Omental fat pad (tissue), 4 donors: ENCODE measurements around the gene GAMT. TPM values are rescaled to one million over a fixed set of nuclear protein-coding genes. Genes with fewer than 3 reads are reported as not detected.
"Not testable (repeated sequence)": the region's sequence is repeated elsewhere in the genome, so short reads cannot be mapped to it uniquely, and the experiment has no call there.

Source experiments
- ATAC-seq: fragments of 150-250 bp; one replicate; pipeline ENCODE4 v1.9.1; 2016; ENCODE audit warnings: mild to moderate bottlenecking, moderate library complexity; ENCODE audit not compliant: low FRiP score
- DNase-seq: peaks from one replicate; pipeline ENCODE4 v3.0.0-alpha.2; 2019; ENCODE audit warnings: low spot score
- total RNA-seq, 4 donors: library from RNA; depleted of rRNA; stranded (reverse); fragments of >200 nt; gene quantifications; one replicate each; pipeline ENCODE4 v1.1.0, GENCODE V29; 2016
- TF ChIP-seq, protein P1 (sequence below), 3 donors: fragments of 450-650 bp; IDR thresholded peaks; one replicate each; pipeline ENCODE4 v1.5.1; 2016 to 2017; ENCODE audit warnings: antibody characterized with exemption in 3 of 3, mild to moderate bottlenecking in 3 of 3, moderate library complexity in 2 of 3

Gene GAMT
- total RNA-seq, 4 donors from 2014 or later: 10.8 to 16.2 (median 13.7) TPM

DNA sequence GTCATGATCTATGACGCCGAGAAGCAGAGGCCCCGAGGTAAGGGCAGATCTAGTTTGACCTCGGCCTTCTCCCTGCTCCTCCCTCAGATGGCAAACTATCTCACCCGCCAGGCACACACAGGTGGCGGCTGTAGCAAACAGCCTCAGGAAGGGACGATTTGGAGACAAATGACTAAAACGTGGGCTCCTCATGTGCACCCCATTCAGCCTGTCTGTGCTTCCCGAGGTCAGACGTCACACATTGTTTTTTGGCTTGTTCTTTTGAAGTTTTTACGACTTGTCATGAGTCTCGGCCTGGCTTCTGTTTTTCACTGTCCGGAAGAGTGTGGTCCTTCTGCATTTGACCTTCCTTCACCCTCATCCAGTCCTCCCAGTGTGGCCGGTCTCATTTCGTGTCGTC, 21.0 kb upstream of the GAMT start:
- no peak for DNase-seq
- no peak for ATAC-seq

GRCh38 chr19:1421958-1422305, 20.6 kb upstream of the GAMT start:
- no peak for DNase-seq
- TF ChIP-seq, protein P1, sequence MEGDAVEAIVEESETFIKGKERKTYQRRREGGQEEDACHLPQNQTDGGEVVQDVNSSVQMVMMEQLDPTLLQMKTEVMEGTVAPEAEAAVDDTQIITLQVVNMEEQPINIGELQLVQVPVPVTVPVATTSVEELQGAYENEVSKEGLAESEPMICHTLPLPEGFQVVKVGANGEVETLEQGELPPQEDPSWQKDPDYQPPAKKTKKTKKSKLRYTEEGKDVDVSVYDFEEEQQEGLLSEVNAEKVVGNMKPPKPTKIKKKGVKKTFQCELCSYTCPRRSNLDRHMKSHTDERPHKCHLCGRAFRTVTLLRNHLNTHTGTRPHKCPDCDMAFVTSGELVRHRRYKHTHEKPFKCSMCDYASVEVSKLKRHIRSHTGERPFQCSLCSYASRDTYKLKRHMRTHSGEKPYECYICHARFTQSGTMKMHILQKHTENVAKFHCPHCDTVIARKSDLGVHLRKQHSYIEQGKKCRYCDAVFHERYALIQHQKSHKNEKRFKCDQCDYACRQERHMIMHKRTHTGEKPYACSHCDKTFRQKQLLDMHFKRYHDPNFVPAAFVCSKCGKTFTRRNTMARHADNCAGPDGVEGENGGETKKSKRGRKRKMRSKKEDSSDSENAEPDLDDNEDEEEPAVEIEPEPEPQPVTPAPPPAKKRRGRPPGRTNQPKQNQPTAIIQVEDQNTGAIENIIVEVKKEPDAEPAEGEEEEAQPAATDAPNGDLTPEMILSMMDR (IDR thresholded peaks at IDR 0.05): no peak
- ATAC-seq: no peak

More for the DNA sequence above, 21.0 kb upstream of the GAMT start:
- TF ChIP-seq, protein P1 (IDR thresholded peaks at IDR 0.05): no peak

DNA sequence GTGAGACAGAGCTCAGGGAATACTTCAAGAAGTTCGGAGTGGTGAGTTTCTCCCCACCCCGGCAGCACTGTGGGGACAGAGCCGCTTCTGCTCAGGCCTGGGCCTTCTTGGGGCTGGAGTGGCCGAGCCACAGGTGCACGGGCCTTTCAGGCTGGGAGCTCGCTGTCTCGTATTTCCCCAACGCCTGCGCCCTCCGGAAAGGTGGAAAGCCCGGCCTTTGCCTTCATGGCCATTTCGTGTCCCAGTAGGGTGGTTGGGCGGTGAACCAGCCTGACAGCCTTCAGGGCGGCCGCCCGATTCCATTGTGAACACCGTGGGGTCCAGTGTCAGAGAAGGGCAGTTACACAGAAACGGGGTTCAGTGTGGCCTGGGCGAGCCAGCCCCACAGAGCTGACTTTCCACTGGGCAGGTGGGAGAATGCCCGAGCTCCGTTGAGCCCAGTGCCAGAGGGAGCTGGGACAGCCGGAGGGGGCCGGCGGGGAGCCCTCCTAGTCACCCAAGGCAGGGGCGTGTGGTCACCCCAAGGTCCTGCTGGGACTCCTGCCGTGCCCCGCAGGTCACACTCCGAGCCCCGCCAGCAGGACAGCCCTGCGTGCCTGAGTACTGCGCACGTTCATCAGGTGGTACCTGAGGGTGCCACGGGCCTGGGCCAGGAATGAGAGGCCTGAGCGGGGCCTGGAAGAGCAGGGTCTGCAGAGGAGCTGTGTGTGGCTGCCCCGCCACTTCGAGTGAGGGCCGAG, 20.0 kb upstream of the GAMT start:
- ATAC-seq: no peak
- TF ChIP-seq, protein P1 (IDR thresholded peaks at IDR 0.05): no peak

DNA sequence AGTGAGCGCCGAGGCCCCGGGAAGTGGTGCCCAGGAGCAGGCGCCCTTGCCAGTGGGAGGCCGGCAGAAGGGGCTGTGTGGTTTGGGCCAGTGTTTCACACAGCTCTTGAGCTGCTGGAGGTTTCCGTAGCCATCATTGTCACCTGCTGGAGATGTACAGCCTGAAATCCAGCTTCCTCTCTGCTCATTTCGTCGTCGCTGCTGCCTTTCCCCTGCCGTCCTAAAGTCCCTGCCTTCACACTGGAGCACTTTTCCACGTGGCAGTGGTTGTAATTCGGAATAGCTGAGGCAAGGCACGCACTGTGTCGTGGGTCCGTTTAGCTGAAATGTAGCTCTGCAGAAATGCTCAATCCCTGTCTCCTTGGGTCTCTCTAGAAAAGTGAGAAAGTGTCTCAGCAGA, 19.2 kb upstream of the GAMT start:
- no peak for DNase-seq
- TF ChIP-seq, protein P1 (IDR thresholded peaks at IDR 0.05): no peak
- no peak for ATAC-seq

More for the DNA sequence above, 20.0 kb upstream of the GAMT start:
- DNase-seq: no peak

DNA sequence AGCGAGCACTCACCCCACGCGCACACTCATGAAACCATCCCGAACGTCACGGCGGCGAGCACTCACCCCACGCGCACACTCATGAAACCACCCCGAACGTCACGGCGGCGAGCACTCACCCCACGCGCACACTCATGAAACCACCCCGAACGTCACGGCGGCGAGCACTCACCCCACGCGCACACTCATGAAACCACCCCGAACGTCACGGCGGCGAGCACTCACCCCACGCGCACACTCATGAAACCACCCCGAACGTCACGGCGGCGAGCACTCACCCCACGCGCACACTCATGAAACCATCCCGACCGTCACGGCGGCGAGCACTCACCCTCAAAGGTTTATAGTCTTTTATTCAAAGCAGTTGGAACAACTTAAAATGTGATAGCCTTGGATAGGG, 18.7 kb upstream of the GAMT start:
- ATAC-seq: not testable (repeated sequence)

DNA sequence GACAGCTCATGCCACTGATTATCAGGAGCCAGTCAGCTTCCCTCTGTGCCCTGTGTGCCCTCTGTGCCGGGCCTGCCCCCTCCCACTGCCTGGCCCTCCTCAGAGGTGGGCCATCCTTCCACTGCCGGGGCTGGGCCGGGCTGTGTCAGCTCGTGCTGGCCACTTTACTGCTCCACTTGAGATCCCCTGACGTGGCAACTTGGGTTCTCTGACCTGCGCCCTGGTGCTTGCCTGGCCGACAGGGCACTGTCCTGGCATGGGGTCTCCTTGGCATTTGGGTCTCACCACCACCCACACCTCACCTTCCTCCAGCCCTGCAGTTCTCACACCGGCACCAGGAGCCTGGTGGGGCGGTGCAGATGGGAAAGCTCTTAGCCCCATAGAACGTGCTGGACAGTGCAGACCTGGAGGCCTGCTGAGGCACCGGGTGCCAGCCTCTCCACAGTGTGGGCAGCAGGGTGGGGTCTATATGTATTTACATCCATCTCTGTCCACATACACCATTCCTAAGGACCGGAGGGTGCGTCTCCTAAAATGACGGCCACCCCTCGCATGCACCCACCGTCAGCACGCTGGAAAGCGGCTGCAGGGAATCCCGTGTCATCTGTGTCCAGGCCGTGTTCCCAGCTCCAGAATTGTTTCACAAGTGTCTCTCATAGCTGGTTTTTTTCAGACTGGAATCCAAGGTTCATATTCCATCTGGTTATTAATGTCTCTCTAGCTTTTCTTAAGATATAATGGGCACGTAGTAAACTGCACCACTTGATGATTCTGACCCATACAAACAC, 17.8 kb upstream of the GAMT start:
- DNase-seq: no peak
- ATAC-seq: no peak
- TF ChIP-seq, protein P1 (IDR thresholded peaks at IDR 0.05): no peak

More for the DNA sequence above, 18.7 kb upstream of the GAMT start:
- not testable (repeated sequence) for DNase-seq

DNA sequence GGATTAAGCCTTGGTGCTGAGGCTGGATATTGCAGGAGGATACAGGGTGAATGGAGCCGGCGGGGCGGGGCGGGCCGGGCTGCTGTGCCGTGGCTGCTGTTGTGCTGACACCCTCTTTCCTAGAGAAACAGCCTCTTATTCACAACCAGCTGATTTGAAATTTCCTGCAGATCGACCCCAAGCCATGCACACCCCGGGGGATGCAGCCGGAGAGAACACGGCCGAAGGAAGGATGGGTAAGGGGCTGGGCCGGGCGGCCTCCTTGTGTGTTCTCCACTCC, 17.1 kb upstream of the GAMT start:
- TF ChIP-seq, protein P1 (IDR thresholded peaks at IDR 0.05): no peak
- DNase-seq (no peak), ATAC-seq (no peak)
